Neuronal stem cell (in vitro differentiated cells): Measurements from ENCODE around the gene PCDHGC4.
A peak's percentile ranks its signal among the peaks of the same experiment; 100 is the strongest.

ENCODE experiments used
- DNase-seq: peaks from one replicate; pipeline ENCODE4 v3.0.0-alpha.2; 2013; ENCODE audit warnings: low spot score
- H2AFZ ChIP-seq: one replicate; pipeline ENCODE4 v1.6.1; 2013; ENCODE audit warnings: mild to moderate bottlenecking, low read length, inconsistent platforms
- H2AK5ac ChIP-seq: 2 replicates; pipeline ENCODE4 v1.6.1; 2013; ENCODE audit warnings: low read depth, mild to moderate bottlenecking, inconsistent platforms, low read length, moderate library complexity, mixed read lengths
- H2BK120ac ChIP-seq: 2 replicates; pipeline ENCODE4 v1.6.1; 2013; ENCODE audit warnings: low read depth, mild to moderate bottlenecking, inconsistent platforms, low read length, moderate library complexity, mixed read lengths
- H2BK12ac ChIP-seq: one replicate; pipeline ENCODE4 v1.6.1; 2013; ENCODE audit warnings: low read length, inconsistent platforms
- H2BK15ac ChIP-seq: 2 replicates; pipeline ENCODE4 v1.6.1; 2013; ENCODE audit warnings: mild to moderate bottlenecking, low read length, inconsistent platforms, mixed read lengths
- H2BK5ac ChIP-seq: one replicate; pipeline ENCODE4 v1.6.1; 2013; ENCODE audit warnings: inconsistent platforms, mild to moderate bottlenecking, low read length, moderate library complexity
- H3K14ac ChIP-seq: one replicate; pipeline ENCODE4 v1.6.1; 2013; ENCODE audit warnings: low read length, inconsistent platforms
- H3K18ac ChIP-seq: 2 replicates; pipeline ENCODE4 v1.6.1; 2013; ENCODE audit warnings: low read length, inconsistent platforms
- H3K23ac ChIP-seq: 2 replicates; pipeline ENCODE4 v1.6.1; 2013; ENCODE audit warnings: low read depth, mild to moderate bottlenecking, mixed read lengths, low read length, inconsistent platforms; ENCODE audit not compliant: poor library complexity
- H3K27ac ChIP-seq: replicated peaks from 3 replicates; pipeline ENCODE4 v1.5.1; 2013; ENCODE audit warnings: low read length, inconsistent platforms
- H3K27me3 ChIP-seq, 3 experiments: 2 replicates each; pipeline ENCODE4 v1.6.1; 2013; ENCODE audit warnings: low read length in 3 of 3, mild to moderate bottlenecking in 2 of 3, inconsistent platforms in 1 of 3, low read depth in 1 of 3, mixed read lengths in 1 of 3, moderate library complexity in 1 of 3; ENCODE audit not compliant: control insufficient read depth in 3 of 3, insufficient read depth in 3 of 3
- H3K36me3 ChIP-seq, 2 donors: replicated peaks in 1 of 2; 2 replicates each; pipeline ENCODE4 v1.6.1; 2013; ENCODE audit warnings: low read length in 2 of 2; ENCODE audit not compliant: control insufficient read depth in 2 of 2, insufficient read depth in 2 of 2
- H3K4ac ChIP-seq: 2 replicates; pipeline ENCODE4 v1.6.1; 2013; ENCODE audit warnings: inconsistent platforms, mild to moderate bottlenecking, low read length, moderate library complexity
- H3K4me1 ChIP-seq, 2 donors: 1 replicate in 1 of 2; 2 replicates in 1 of 2; pipeline ENCODE4 v1.6.1; 2013; ENCODE audit warnings: low read length in 2 of 2, low read depth in 1 of 2; ENCODE audit not compliant: control insufficient read depth in 2 of 2, insufficient read depth in 1 of 2
- H3K4me2 ChIP-seq: one replicate; pipeline ENCODE4 v1.6.1; 2013; ENCODE audit warnings: mild to moderate bottlenecking, low read length, inconsistent platforms; ENCODE audit not compliant: insufficient read depth, poor library complexity, severe bottlenecking
- H3K4me3 ChIP-seq, 2 donors: 2 replicates each; pipeline ENCODE4 v1.5.1; 2013; ENCODE audit warnings: low read length in 2 of 2, mild to moderate bottlenecking in 2 of 2, inconsistent platforms in 1 of 2, moderate library complexity in 1 of 2
- H3K79me1 ChIP-seq: one replicate; pipeline ENCODE4 v1.6.1; 2013; ENCODE audit warnings: low read depth, mild to moderate bottlenecking, inconsistent platforms, low read length, moderate library complexity
- H3K9ac ChIP-seq: one replicate; pipeline ENCODE4 v1.6.1; 2013; ENCODE audit warnings: mild to moderate bottlenecking, low read depth, low read length, inconsistent platforms; ENCODE audit not compliant: poor library complexity
- H3K9me3 ChIP-seq, 2 donors: replicated peaks in 1 of 2; 2 replicates each; pipeline versions ENCODE3 to v1.6.1; 2013; ENCODE audit warnings: low read length in 2 of 2, mild to moderate bottlenecking in 2 of 2, inconsistent platforms in 1 of 2, low read depth in 1 of 2, mixed read lengths in 1 of 2, moderate library complexity in 1 of 2; ENCODE audit not compliant: control insufficient read depth in 2 of 2, insufficient read depth in 1 of 2
- H4K8ac ChIP-seq: one replicate; pipeline ENCODE4 v1.6.1; 2013; ENCODE audit warnings: low read depth, mild to moderate bottlenecking, inconsistent platforms, low read length, moderate library complexity
- H4K91ac ChIP-seq: one replicate; pipeline ENCODE4 v1.6.1; 2013; ENCODE audit warnings: low read length, low read depth, mild to moderate bottlenecking, inconsistent platforms; ENCODE audit not compliant: poor library complexity
- WGBS, 2 donors: extraction: QIAGEN DNeasy Blood & Tissue Kit; methylation state at CpG; one replicate each; pipeline ENCODE4 v1.1.7; 2013; ENCODE audit warnings: missing lambda C conversion rate in 2 of 2, mixed read lengths in 1 of 2; ENCODE audit not compliant: insufficient read length in 2 of 2, insufficient replicate concordance in 1 of 2; ENCODE audit errors: extremely low coverage in 2 of 2; 5-methylcytosine and 5-hydroxymethylcytosine counted together

PCDHGC4 gene

GRCh38 chr5:141510850-141511601 lies 26.2 kb downstream of the PCDHGC4 start:
- Histone ChIP-seq H3K27me3 (no peaks in the 10 kb centered on the region), H4K8ac (no peak overlapping the region), H2AFZ (no peak overlapping the region), H2BK12ac (no peak overlapping the region), H3K36me3 (peaks cover 25 to 48% of the 10 kb centered on the region in 2 donors), H3K4me3 (no peak overlapping the region), H2BK120ac (no peak overlapping the region), H3K27ac (no peak overlapping the region), H2BK15ac (no peak overlapping the region), H2BK5ac (no peak overlapping the region), H4K91ac (no peak overlapping the region), H3K18ac (peak overlapping the region; percentile 3), H3K23ac (no peak overlapping the region), H3K79me1 (no peaks in the 10 kb centered on the region), H3K9me3 (peaks cover 0 to 2% of the 10 kb centered on the region in 2 donors), H3K9ac (no peak overlapping the region), H2AK5ac (peak overlapping the region; percentile 12), H3K4ac (no peak overlapping the region), H3K4me2 (no peak overlapping the region), H3K14ac (no peak overlapping the region), H3K4me1 (peaks cover 44 to 49% of the 10 kb centered on the region in 2 donors)
- DNase-seq = no peak
- WGBS, 2 donors = no CpG with 5 or more reads among the region's 14 CpGs

DNA sequence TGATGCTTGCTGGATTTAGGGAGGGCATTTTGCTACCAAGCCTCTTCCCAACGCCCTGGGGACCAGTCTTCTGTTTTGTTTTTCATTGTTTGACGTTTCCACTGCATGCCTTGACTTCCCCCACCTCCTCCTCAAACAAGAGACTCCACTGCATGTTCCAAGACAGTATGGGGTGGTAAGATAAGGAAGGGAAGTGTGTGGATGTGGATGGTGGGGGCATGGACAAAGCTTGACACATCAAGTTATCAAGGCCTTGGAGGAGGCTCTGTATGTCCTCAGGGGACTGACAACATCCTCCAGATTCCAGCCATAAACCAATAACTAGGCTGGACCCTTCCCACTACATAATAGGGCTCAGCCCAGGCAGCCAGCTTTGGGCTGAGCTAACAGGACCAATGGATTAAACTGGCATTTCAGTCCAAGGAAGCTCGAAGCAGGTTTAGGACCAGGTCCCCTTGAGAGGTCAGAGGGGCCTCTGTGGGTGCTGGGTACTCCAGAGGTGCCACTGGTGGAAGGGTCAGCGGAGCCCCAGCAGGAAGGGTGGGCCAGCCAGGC lies 27.0 kb downstream of the PCDHGC4 start:
- H3K4me1 ChIP-seq = peaks cover 48 to 51% of the 10 kb centered on the region in 2 donors
- no peak overlapping the region for H2BK12ac ChIP-seq
- H3K4me3 ChIP-seq = no peak overlapping the region
- H4K91ac ChIP-seq = no peak overlapping the region
- no peak overlapping the region for H3K23ac ChIP-seq
- H2BK5ac ChIP-seq = no peak overlapping the region
- H3K14ac ChIP-seq = no peak overlapping the region
- H3K9me3 ChIP-seq = peaks cover 0 to 2% of the 10 kb centered on the region in 2 donors
- no peak for DNase-seq
- H3K36me3 ChIP-seq = peaks cover 27 to 50% of the 10 kb centered on the region in 2 donors
- H3K18ac ChIP-seq = peak overlapping the region; percentile 55
- peak overlapping the region; percentile 19 for H3K27ac ChIP-seq
- H3K27me3 ChIP-seq = no peaks in the 10 kb centered on the region
- H2BK15ac ChIP-seq = no peak overlapping the region
- peak overlapping the region; percentile 58 for H2AK5ac ChIP-seq
- no peak overlapping the region for H3K4me2 ChIP-seq
- H2BK120ac ChIP-seq = no peak overlapping the region
- no peak overlapping the region for H3K9ac ChIP-seq
- no peak overlapping the region for H2AFZ ChIP-seq
- WGBS, 2 donors = no CpG with 5 or more reads among the region's 4 CpGs
- peak overlapping the region; percentile 17 for H4K8ac ChIP-seq
- no peak overlapping the region for H3K4ac ChIP-seq
- no peaks in the 10 kb centered on the region for H3K79me1 ChIP-seq

DNA sequence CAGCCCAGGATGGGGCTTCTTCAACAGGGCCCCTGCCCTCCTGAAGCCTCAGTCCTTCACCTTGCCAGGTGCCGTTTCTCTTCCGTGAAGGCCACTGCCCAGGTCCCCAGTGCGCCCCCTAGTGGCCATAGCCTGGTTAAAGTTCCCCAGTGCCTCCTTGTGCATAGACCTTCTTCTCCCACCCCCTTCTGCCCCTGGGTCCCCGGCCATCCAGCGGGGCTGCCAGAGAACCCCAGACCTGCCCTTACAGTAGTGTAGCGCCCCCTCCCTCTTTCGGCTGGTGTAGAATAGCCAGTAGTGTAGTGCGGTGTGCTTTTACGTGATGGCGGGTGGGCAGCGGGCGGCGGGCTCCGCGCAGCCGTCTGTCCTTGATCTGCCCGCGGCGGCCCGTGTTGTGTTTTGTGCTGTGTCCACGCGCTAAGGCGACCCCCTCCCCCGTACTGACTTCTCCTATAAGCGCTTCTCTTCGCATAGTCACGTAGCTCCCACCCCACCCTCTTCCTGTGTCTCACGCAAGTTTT lies 27.6 kb downstream of the PCDHGC4 start:
- Histone ChIP-seq H3K79me1 (no peaks in the 10 kb centered on the region), H2BK15ac (no peak overlapping the region), H4K91ac (no peak overlapping the region), H2BK5ac (no peak overlapping the region), H3K23ac (no peak overlapping the region), H3K14ac (no peak overlapping the region), H3K36me3 (peaks cover 27 to 55% of the 10 kb centered on the region in 2 donors), H2AK5ac (peak overlapping the region; percentile 58), H2BK120ac (no peak overlapping the region), H3K18ac (peak overlapping the region; percentile 91), H4K8ac (no peak overlapping the region), H3K4me2 (peak overlapping the region; percentile 45), H3K27me3 (no peaks in the 10 kb centered on the region), H2AFZ (peak overlapping the region; percentile 69), H3K4me3 (no peak overlapping the region), H3K4ac (peak overlapping the region; percentile 47), H3K27ac (peak overlapping the region; percentile 99), H2BK12ac (peak overlapping the region; percentile 63), H3K9ac (peak overlapping the region; percentile 82), H3K9me3 (peaks cover 0 to 2% of the 10 kb centered on the region in 2 donors), H3K4me1 (peaks cover 43 to 46% of the 10 kb centered on the region in 2 donors)
- no CpG with 5 or more reads among the region's 28 CpGs for WGBS, 2 donors
- DNase-seq = peak; percentile 65
